ENCODE results near the gene SOCS1. TPM values are rescaled to one million over a fixed set of nuclear protein-coding genes. Genes with fewer than 3 reads are reported as not detected.

SOCS1 gene
- total and polyA plus RNA-seq, 4 donors = 1.8 to 10.9 (median 2.3) TPM

GRCh38 chr16:11231367-11231970 is 24.5 kb downstream of the SOCS1 start:
- no peak for DNase-seq (ENCODE audit: low spot score)
- 85% methylated on average over 10 of the region's 10 CpGs for WGBS
- Histone ChIP-seq H3K4me1 (ENCODE audit: control insufficient read depth in 4 of 4, insufficient read depth in 4 of 4, low read length in 3 of 4) (peaks cover 2 to 7% (median 5%) of the 10 kb centered on the region in 4 donors), H3K9me3 (ENCODE audit: control insufficient read depth in 4 of 4, low read length in 3 of 4) (no peaks in the 10 kb centered on the region), H3K27ac (ENCODE audit: low read depth in 1 of 2, low read length in 2 of 2) (no peak overlapping the region), H3K4me3 (ENCODE audit: low read depth in 1 of 3, low read length in 3 of 3) (no peak overlapping the region), H3K9ac (ENCODE audit: low read depth in 1 of 2, low read length in 2 of 2) (no peak overlapping the region), H3K36me3 (ENCODE audit: control insufficient read depth in 4 of 4, insufficient read depth in 3 of 4, low read depth in 1 of 4, low read length in 3 of 4) (no peaks in the 10 kb centered on the region), H3K27me3 (ENCODE audit: control insufficient read depth in 4 of 4, insufficient read depth in 4 of 4, low read length in 3 of 4) (no peaks in the 10 kb centered on the region)
- no peak for TF ChIP-seq FOXA1 (IDR thresholded peaks at IDR 0.05)
- TF ChIP-seq YY1 (IDR thresholded peaks at IDR 0.05) = no peak
- no peak for TF ChIP-seq GABPA (IDR thresholded peaks at IDR 0.05 in 1 of 2, conservative IDR thresholded peaks at IDR 0.05 in 1 of 2)
- TF ChIP-seq NR2F2 (IDR thresholded peaks at IDR 0.05) = peak; percentile 74
- peak; percentile 23 for TF ChIP-seq SP1 (IDR thresholded peaks at IDR 0.05)

- H3K4me1 ChIP-seq (ENCODE audit: control insufficient read depth in 4 of 4, insufficient read depth in 4 of 4, low read length in 3 of 4) = peaks cover 0 to 3% (median 0%) of the 10 kb centered on the region in 4 donors
- H3K4me3 ChIP-seq (ENCODE audit: low read depth in 1 of 3, low read length in 3 of 3) = no peak overlapping the region
- H3K27me3 ChIP-seq (ENCODE audit: control insufficient read depth in 4 of 4, insufficient read depth in 4 of 4, low read length in 3 of 4) = no peaks in the 10 kb centered on the region
- H3K36me3 ChIP-seq (ENCODE audit: control insufficient read depth in 4 of 4, insufficient read depth in 3 of 4, low read depth in 1 of 4, low read length in 3 of 4) = no peaks in the 10 kb centered on the region
- H3K9me3 ChIP-seq (ENCODE audit: control insufficient read depth in 4 of 4, low read length in 3 of 4) = no peaks in the 10 kb centered on the region
- DNase-seq (ENCODE audit: low spot score) = no peak
- TF ChIP-seq FOXA1 (IDR thresholded peaks at IDR 0.05) (no peak), HNF4A (conservative IDR thresholded peaks at IDR 0.05) (peak; percentile 13 to 51), RXRA (IDR thresholded peaks at IDR 0.05) (peak in 1 of 2 donors; percentile 36), MAX (IDR thresholded peaks at IDR 0.05) (peak; percentile 36), RAD21 (IDR thresholded peaks at IDR 0.05) (peak in 1 of 2 donors; percentile 36)
- H3K27ac ChIP-seq (ENCODE audit: low read depth in 1 of 2, low read length in 2 of 2) = no peak overlapping the region
- WGBS = 78% methylated on average over 4 of the region's 4 CpGs
- H3K9ac ChIP-seq (ENCODE audit: low read depth in 1 of 2, low read length in 2 of 2) = no peak overlapping the region
Observed at GRCh38 chr16:11229906-11230305, 26.1 kb downstream of the SOCS1 start.

DNA sequence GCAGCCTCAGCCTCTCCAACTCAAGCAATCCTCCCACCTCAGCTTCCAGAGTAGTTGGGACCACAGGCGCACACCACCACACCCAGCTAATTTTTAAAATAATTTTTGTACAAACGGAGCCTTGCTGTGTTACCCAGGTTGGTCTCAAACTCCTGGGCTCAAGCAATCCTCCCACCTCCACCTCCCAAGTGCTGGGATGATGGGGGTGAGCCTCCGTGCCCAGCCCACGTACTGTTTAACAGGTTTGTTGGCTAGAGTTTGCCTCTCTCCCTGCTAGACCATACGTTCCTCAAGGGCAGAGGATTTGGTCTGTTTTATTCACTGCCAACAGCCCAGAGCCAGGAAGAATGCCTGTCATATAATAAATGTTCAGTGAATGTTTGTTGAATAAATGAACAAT is 26.6 kb downstream of the SOCS1 start:
- Histone ChIP-seq H3K27me3 (ENCODE audit: control insufficient read depth in 4 of 4, insufficient read depth in 4 of 4, low read length in 3 of 4) (no peaks in the 10 kb centered on the region), H3K27ac (ENCODE audit: low read depth in 1 of 2, low read length in 2 of 2) (no peak overlapping the region), H3K9ac (ENCODE audit: low read depth in 1 of 2, low read length in 2 of 2) (no peak overlapping the region), H3K9me3 (ENCODE audit: control insufficient read depth in 4 of 4, low read length in 3 of 4) (no peaks in the 10 kb centered on the region), H3K36me3 (ENCODE audit: control insufficient read depth in 4 of 4, insufficient read depth in 3 of 4, low read depth in 1 of 4, low read length in 3 of 4) (no peaks in the 10 kb centered on the region), H3K4me1 (ENCODE audit: control insufficient read depth in 4 of 4, insufficient read depth in 4 of 4, low read length in 3 of 4) (peaks cover 0 to 3% (median 0%) of the 10 kb centered on the region in 4 donors), H3K4me3 (ENCODE audit: low read depth in 1 of 3, low read length in 3 of 3) (no peak overlapping the region)
- 91% methylated on average over 5 of the region's 5 CpGs for WGBS
- TF ChIP-seq JUND (IDR thresholded peaks at IDR 0.05) = no peak
- TF ChIP-seq MAX (IDR thresholded peaks at IDR 0.05) = no peak
- TF ChIP-seq, protein P1, sequence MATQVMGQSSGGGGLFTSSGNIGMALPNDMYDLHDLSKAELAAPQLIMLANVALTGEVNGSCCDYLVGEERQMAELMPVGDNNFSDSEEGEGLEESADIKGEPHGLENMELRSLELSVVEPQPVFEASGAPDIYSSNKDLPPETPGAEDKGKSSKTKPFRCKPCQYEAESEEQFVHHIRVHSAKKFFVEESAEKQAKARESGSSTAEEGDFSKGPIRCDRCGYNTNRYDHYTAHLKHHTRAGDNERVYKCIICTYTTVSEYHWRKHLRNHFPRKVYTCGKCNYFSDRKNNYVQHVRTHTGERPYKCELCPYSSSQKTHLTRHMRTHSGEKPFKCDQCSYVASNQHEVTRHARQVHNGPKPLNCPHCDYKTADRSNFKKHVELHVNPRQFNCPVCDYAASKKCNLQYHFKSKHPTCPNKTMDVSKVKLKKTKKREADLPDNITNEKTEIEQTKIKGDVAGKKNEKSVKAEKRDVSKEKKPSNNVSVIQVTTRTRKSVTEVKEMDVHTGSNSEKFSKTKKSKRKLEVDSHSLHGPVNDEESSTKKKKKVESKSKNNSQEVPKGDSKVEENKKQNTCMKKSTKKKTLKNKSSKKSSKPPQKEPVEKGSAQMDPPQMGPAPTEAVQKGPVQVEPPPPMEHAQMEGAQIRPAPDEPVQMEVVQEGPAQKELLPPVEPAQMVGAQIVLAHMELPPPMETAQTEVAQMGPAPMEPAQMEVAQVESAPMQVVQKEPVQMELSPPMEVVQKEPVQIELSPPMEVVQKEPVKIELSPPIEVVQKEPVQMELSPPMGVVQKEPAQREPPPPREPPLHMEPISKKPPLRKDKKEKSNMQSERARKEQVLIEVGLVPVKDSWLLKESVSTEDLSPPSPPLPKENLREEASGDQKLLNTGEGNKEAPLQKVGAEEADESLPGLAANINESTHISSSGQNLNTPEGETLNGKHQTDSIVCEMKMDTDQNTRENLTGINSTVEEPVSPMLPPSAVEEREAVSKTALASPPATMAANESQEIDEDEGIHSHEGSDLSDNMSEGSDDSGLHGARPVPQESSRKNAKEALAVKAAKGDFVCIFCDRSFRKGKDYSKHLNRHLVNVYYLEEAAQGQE (IDR thresholded peaks at IDR 0.05) = no peak
- TF ChIP-seq FOXA2 (IDR thresholded peaks at IDR 0.05) = no peak
- no peak for TF ChIP-seq TAF1 (conservative IDR thresholded peaks at IDR 0.05)
- no peak for TF ChIP-seq SP1 (IDR thresholded peaks at IDR 0.05)
- TF ChIP-seq EGR1 (IDR thresholded peaks at IDR 0.05; ENCODE audit: low read depth in 2 of 2) = no peak
- TF ChIP-seq, protein P2, sequence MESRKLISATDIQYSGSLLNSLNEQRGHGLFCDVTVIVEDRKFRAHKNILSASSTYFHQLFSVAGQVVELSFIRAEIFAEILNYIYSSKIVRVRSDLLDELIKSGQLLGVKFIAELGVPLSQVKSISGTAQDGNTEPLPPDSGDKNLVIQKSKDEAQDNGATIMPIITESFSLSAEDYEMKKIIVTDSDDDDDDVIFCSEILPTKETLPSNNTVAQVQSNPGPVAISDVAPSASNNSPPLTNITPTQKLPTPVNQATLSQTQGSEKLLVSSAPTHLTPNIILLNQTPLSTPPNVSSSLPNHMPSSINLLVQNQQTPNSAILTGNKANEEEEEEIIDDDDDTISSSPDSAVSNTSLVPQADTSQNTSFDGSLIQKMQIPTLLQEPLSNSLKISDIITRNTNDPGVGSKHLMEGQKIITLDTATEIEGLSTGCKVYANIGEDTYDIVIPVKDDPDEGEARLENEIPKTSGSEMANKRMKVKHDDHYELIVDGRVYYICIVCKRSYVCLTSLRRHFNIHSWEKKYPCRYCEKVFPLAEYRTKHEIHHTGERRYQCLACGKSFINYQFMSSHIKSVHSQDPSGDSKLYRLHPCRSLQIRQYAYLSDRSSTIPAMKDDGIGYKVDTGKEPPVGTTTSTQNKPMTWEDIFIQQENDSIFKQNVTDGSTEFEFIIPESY (IDR thresholded peaks at IDR 0.05) = no peak
- no peak for TF ChIP-seq YY1 (IDR thresholded peaks at IDR 0.05)
- no peak for TF ChIP-seq FOXA1 (IDR thresholded peaks at IDR 0.05)
- TF ChIP-seq, protein P3, sequence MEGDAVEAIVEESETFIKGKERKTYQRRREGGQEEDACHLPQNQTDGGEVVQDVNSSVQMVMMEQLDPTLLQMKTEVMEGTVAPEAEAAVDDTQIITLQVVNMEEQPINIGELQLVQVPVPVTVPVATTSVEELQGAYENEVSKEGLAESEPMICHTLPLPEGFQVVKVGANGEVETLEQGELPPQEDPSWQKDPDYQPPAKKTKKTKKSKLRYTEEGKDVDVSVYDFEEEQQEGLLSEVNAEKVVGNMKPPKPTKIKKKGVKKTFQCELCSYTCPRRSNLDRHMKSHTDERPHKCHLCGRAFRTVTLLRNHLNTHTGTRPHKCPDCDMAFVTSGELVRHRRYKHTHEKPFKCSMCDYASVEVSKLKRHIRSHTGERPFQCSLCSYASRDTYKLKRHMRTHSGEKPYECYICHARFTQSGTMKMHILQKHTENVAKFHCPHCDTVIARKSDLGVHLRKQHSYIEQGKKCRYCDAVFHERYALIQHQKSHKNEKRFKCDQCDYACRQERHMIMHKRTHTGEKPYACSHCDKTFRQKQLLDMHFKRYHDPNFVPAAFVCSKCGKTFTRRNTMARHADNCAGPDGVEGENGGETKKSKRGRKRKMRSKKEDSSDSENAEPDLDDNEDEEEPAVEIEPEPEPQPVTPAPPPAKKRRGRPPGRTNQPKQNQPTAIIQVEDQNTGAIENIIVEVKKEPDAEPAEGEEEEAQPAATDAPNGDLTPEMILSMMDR (IDR thresholded peaks at IDR 0.05; ENCODE audit: low read depth, low read length, missing input control) = no peak
- no peak for TF ChIP-seq NR2F2 (IDR thresholded peaks at IDR 0.05)
- no peak for TF ChIP-seq HNF4G (IDR thresholded peaks at IDR 0.05)
- no peak for TF ChIP-seq RAD21 (IDR thresholded peaks at IDR 0.05)
- DNase-seq (ENCODE audit: low spot score) = no peak

Data from liver (tissue), 9 donors.